AG04449 (cell line): Measurements from ENCODE around the gene RPS3.

ENCODE experiments used
- CTCF ChIA-PET: fragments of 350-600 bp; formaldehyde crosslinking; extraction: SDS; loops from one replicate; lab custom pipeline; 2021; ENCODE audit warnings: antibody characterized with exemption; lab: Yijun Ruan, JAX
- POLR2A ChIA-PET: fragments of 400-600, 350-600 bp; formaldehyde crosslinking; extraction: SDS; loops from one replicate; lab custom pipeline; 2020; ENCODE audit warnings: antibody characterized with exemption, inconsistent platforms; lab: Yijun Ruan, JAX
- DNase-seq: peaks from one replicate; pipeline ENCODE4 v3.0.0-alpha.2; 2010; ENCODE audit warnings: low read depth, low spot score
- H3K4me3 ChIP-seq: 2 replicates; pipeline ENCODE4 v1.5.1; 2011; ENCODE audit warnings: low read depth, mild to moderate bottlenecking, control low read depth, low read length
- TF ChIP-seq, protein P1 (sequence below): IDR thresholded peaks from one replicate; pipeline ENCODE4 v1.5.1; 2011; ENCODE audit warnings: mild to moderate bottlenecking, moderate library complexity, low read length, control low read depth, inconsistent platforms; ENCODE audit not compliant: insufficient read depth; ENCODE audit errors: missing control alignments

Gene RPS3

GRCh38 chr11:75434886-75435570 lies 35.7 kb downstream of the RPS3 start:
- ChIA-PET CTCF (interaction anchor here (0.7 to 9.2 kb wide), 5 partner anchors 10 to 155 kb away, joined by 3 to 91 read pairs (median 3); partner anchors contain the start of gene GDPD5), POLR2A (no interaction called here)
- TF ChIP-seq, protein P1, sequence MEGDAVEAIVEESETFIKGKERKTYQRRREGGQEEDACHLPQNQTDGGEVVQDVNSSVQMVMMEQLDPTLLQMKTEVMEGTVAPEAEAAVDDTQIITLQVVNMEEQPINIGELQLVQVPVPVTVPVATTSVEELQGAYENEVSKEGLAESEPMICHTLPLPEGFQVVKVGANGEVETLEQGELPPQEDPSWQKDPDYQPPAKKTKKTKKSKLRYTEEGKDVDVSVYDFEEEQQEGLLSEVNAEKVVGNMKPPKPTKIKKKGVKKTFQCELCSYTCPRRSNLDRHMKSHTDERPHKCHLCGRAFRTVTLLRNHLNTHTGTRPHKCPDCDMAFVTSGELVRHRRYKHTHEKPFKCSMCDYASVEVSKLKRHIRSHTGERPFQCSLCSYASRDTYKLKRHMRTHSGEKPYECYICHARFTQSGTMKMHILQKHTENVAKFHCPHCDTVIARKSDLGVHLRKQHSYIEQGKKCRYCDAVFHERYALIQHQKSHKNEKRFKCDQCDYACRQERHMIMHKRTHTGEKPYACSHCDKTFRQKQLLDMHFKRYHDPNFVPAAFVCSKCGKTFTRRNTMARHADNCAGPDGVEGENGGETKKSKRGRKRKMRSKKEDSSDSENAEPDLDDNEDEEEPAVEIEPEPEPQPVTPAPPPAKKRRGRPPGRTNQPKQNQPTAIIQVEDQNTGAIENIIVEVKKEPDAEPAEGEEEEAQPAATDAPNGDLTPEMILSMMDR, result no peak
- DNase-seq, result no peak
- H3K4me3 ChIP-seq, result no peak overlapping the region

GRCh38 chr11:75435571-75435925 lies 36.2 kb downstream of the RPS3 start:
- ChIA-PET CTCF (interaction anchor here (0.7 to 9.2 kb wide), 5 partner anchors 10 to 156 kb away, joined by 3 to 91 read pairs (median 8); partner anchors contain the start of gene GDPD5), POLR2A (no interaction called here)
- TF ChIP-seq, protein P1, result no peak
- no peak for DNase-seq
- H3K4me3 ChIP-seq, result no peak overlapping the region

DNA sequence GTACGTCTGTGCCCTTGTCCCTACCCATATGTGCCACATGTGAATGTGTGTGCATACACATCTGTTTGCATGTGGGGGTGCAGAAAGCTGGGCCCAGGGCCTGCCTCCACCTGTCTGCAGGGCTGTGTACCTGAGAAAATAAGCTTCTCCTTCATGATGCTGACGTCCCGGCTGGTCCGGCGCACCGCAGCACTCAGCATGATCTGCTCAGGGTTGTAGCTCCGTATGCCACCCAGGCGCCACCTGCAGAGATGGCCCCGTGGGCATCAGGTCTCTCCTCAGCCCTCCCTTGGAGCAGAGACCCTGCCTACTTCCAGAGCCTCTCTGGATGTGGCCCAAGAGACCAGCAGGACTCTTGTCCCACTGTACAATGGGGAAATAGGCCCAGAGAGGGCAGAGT lies 37.5 kb downstream of the RPS3 start:
- ChIA-PET POLR2A (no interaction called here), CTCF (interaction anchor here (1.0 to 9.2 kb wide), 5 partner anchors 8 to 93 kb away, joined by 3 to 91 read pairs (median 8); partner anchors contain the start of gene GDPD5)
- TF ChIP-seq, protein P1, result no peak
- no peak overlapping the region for H3K4me3 ChIP-seq
- DNase-seq, result no peak

- H3K4me3 ChIP-seq, result no peak overlapping the region
- ChIA-PET POLR2A (no interaction called here), CTCF (interaction anchor here (0.6 to 9.4 kb wide), 6 partner anchors 7 to 92 kb away, joined by 3 to 658 read pairs (median 30); partner anchors contain the start of gene GDPD5)
- no peak for DNase-seq
- TF ChIP-seq, protein P1, result no peak
These were observed 38.8 kb downstream of the RPS3 start for GRCh38 chr11:75437966-75438659.

- POLR2A ChIA-PET, result no interaction called here
- no peak overlapping the region for H3K4me3 ChIP-seq
- CTCF ChIA-PET, result interaction anchor here (0.6 to 9.4 kb wide), 6 partner anchors 9 to 87 kb away, joined by 3 to 658 read pairs (median 3); partner anchors contain the start of gene GDPD5
- DNase-seq, result no peak
- TF ChIP-seq, protein P1, result no peak
These were observed 39.7 kb downstream of the RPS3 start for GRCh38 chr11:75439026-75439425.
